ENCODE data around the gene PSEN1.

Gene PSEN1

DNA sequence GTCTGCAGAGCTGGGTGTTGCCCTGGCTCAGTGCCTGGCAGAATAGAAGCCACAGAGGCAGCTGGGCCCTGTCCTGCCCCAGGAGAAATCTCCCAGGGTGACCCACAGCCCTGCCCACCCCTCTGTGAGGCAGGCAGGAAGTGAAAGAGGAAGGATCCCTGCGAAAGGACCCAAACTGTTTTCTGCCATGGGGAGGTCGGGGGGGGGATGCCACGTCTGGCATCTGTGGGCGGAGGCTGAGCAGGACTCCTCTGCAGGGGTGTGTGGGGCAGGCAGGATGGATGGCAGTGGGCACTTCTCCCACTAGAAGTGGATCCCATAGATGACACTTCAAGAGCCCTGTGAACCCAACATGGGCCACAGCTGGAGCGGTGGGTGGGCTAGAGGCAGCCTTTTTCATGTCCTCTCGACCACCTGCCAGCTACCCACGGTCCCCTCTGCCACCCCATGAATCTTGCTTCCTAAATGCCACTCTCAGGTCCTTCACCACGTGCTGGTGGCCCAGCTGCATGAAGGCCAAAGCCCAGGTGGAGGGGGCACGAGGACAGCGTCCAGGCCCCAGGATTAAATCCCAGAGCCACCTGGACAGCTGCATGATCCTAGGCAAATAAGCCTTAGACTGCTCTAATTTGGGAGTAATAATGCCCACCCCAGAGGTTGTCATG is 104.6 kb downstream of the PSEN1 start:
- DNase-seq (ENCODE audit: low spot score): peak; percentile 3

- peak; percentile 10 for DNase-seq (ENCODE audit: low spot score)
These were observed 105.3 kb downstream of the PSEN1 start for GRCh38 chr14:73241481-73242165.

- DNase-seq (ENCODE audit: low spot score): no peak
These were observed 106.1 kb downstream of the PSEN1 start for GRCh38 chr14:73242357-73242901.

DNA sequence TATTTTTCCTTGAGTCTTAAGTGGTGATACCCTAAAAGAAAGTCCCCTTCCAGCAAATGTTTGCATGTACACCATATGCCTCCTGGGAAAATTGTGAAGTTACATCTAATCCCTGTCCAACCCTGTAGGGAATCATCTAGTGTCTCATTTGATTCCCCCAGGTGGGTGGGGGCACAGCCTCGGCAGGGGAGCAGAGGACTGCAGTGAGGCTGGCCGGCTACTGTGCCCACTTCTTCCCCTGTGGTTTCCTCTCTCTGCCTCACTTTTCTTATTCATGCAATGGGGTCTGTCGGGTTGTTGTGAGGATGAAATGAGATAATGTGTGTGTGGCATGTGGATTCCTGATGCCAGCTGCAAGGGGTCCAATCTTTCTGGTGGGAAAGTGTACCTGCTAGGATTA is 107.0 kb downstream of the PSEN1 start:
- DNase-seq (ENCODE audit: low spot score): no peak

- DNase-seq (ENCODE audit: low spot score): no peak
These were observed 107.4 kb downstream of the PSEN1 start for GRCh38 chr14:73243748-73244147.

DNA sequence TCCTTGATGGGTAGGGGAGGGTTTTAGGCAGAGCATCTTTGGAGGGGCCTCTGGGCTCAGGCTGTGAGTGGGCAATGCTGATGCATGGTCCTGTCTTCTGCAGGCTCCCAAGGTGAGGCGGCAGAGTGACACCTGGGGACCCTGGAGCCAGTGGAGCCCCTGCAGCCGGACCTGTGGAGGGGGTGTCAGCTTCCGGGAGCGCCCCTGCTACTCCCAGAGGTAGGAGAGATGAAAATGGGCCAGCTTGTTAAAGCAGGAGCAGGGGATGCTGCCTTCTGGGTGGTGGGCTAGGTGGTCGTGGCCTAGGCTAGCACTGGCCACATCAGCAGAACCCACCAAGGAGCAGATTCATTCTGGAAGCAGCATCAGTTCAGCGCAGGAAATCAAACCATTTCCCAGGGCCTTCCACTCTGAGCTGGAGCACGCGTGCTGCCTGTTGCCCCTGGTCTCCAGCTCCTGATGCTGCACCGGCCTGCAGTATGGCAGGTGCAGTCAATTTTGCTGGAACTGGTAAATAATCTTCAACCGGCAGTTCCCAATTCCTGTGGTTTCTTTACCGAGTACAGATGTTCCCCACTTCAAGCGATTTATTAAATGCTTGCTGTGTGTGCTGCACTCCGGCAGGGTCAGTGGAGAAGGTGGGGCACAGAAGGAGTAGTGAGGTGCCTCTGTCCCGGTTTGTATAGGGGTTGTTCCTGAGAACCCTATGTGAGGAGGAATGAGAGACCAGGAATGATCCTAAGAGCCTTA is 108.4 kb downstream of the PSEN1 start:
- no peak for DNase-seq (ENCODE audit: low spot score)

DNA sequence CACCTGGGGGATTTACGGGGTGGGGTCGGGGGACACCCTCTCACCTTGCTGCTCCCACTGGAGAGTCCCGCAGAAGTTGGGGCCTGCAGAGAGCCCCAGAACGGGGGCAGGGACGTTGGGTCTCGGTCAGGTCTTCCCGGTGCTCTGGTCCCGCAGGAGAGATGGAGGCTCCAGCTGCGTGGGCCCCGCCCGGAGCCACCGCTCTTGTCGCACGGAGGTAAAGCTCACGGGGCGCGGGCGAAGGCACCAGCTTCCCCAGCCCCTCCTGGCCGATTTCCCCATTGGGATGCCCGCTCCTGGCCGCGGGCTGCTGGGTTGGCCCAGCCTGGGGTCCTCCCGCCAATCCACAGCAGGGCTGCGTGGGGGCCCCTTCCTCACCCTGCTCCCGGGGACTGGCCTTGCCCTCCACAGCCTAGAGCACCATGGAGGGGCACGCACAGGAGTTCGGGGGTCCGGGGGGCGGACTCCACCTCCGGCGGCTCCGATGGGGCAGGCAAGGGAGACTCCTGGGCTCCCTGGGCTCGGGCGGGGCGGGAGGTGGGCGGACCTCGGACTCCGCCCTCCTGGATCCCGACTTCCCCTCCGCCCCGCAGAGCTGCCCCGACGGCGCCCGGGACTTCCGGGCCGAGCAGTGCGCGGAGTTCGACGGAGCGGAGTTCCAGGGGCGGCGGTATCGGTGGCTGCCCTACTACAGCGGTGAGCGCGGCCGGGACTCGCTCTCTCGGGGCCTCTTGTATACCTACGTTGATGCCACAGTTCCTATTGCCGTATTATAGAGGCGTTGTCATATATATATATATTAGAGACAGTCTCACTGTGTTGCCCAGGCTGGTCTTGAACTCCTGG is 109.4 kb downstream of the PSEN1 start:
- peak; percentile 78 for DNase-seq (ENCODE audit: low spot score)

DNA sequence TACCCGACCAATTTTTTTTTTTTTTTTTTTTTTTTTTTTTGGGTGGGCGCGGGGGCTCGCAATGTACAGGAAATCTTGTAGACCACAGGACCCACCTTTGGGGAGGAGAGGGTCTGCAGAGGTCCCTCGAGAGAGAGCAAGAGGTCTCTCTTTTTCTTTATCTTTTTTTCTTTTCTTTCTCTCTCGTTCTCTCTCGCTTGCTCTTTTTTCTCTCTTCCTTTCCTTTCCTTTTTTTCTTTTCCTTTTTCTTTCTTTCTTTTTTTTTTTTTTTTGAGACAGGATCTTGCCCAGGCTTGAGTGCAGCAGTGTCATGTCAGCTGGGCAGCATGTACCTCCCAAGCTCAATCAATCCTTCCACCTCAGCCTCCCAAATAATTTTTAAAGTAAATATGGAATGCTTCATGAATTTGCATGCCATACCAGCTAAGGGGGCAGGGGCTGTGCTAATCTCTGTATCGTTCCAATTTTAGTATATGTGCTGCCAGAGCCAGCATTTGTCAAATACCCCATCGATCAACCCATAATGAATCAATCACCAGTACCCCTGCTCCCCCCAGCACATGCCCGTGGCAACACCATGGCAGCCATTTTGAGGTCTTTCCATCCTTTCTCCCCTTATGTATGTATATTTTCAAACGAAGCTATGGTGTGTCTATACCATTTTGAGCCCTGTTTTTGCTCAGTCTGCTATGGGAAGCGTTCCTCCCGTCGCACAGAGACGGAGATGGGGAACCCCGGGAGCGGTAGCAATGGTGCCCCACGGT is 110.3 kb downstream of the PSEN1 start:
- DNase-seq (ENCODE audit: low spot score): no peak

- DNase-seq (ENCODE audit: low spot score): no peak
These were observed 112.0 kb downstream of the PSEN1 start for GRCh38 chr14:73248108-73248868.

DNA sequence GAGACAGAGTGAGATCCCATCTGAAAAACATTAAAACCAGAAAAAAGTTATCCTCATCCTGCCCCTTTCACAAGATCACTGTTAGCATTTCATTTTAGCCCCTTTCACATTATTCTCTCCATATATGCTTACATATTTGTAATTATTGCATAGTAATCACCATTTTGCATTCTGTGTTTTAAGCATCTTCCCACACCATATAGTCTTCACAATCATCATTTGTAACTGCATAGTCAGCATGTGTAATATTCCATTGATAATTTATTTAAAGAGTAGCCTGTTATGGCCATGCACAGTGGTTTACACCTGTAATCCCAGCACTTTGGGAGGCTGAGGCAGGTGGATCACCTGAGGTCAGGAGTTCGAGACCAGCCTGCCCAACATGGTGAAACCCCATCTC is 112.8 kb downstream of the PSEN1 start:
- no peak for DNase-seq (ENCODE audit: low spot score)

DNA sequence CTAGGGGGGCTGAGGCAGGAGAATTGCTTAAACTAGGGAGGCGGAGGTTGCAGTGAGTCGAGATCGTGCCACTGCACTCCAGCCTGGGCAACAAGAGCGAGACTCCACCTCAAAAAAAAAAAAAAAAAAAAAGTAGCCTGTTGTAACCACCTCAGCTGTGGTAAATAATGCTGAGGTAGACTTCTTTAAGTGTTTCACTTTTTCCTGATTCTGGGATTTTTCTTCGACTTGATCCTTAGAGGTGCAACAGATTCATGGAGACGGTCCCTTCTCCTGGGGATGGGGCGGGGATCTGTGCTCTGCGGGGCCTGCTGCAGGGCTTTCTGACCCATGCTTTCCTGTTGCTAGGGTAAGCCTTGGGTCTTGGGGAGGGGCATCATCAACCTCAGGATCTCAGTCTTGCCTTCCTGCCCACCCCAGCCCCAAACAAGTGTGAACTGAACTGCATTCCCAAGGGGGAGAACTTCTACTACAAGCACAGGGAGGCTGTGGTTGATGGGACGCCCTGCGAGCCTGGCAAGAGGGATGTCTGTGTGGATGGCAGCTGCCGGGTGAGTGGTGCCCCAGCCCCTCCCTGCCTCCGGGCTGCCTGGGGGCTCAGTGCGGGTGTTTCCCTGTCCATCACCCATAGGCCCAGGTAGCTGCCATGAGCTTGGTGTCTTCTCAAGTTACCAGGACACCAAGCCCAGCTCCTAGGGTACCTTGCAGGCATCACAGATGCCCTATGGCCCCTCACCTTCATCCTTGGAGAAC is 113.4 kb downstream of the PSEN1 start:
- no peak for DNase-seq (ENCODE audit: low spot score)

DNA sequence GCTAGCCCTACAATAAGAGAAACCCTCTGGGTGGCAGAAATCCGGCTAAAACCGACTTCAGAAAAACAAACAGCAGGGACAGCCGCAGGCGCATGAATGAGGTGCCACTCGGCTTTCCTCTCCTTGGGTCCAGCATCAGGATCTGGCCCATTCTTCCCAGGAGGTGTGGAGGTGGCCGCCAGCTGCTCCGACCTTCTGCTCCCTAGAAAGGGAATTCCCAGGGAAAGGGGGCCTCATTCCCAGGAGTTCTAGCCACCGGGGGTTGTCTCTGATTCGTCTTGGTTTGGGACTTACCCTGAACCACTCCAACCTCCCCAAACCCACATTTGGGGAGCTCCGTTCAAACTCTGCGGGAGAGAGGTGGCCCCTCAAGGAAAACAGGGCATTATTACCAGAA is 114.0 kb downstream of the PSEN1 start:
- no peak for DNase-seq (ENCODE audit: low spot score)

DNA sequence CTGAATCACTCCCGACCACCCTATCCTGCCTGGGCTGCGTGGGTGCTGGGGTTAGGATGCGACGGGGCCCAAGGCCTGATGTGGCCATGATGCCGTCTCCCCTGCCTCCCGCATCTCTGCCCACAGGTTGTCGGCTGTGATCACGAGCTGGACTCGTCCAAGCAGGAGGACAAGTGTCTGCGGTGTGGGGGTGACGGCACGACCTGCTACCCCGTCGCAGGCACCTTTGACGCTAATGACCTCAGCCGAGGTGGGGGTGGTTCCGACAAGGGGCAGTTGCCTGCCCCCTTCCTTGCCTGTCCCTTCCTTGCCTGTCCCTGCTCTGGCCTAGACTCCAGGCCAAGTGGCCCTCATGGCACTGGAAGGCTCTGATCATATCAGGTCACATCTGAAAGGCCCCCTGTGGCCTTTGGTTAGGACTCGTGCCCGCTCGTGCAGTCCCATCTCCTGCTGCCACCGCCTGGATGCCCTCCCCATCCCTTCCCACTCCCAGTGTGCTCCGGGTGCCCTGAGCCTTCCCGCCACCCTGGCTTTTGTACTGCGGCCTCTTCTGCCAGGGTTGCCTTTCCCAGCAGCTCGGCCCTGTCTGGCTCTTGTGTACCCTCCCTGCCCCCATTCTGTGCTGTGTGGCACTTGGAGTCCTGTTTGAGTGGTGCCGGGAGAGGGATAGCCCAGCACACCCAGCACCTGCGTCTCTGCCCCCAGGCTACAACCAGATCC is 114.6 kb downstream of the PSEN1 start:
- no peak for DNase-seq (ENCODE audit: low spot score)

- DNase-seq (ENCODE audit: low spot score): no peak
These were observed 115.4 kb downstream of the PSEN1 start for GRCh38 chr14:73251516-73252215.

GRCh38 chr14:73252491-73253322 is 116.4 kb downstream of the PSEN1 start:
- DNase-seq (ENCODE audit: low spot score): no peak

DNA sequence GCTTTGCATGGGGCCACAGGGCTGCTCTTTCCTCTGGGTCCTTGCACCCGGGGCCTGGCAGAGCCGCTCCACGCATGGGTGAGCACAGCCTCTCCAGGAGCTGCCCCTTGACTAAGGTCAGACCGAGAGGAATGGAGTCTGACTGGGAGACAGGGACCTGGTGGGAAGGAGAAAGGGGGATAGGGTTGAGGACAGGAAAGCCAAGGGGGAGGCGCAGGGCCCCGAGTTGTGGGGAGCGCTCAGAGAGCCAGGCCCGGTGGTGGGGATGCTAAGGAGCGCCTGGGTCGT is 117.0 kb downstream of the PSEN1 start:
- no peak for DNase-seq (ENCODE audit: low spot score)

DNA sequence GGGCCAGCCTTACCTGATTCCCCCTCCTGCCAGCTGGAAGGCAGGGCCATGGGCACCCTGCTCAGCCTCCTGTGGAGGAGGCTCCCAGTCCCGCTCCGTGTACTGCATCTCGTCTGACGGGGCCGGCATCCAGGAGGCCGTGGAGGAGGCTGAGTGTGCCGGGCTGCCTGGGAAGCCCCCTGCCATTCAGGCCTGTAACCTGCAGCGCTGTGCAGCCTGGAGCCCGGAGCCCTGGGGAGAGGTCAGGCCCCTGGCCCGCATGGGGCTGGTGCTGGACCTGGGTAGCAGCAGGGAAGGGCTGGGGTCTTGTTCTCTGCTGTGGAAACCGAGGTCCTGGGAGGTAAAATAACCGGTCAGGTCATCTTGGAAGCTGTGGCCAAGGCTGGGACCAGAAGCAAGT is 117.4 kb downstream of the PSEN1 start:
- DNase-seq (ENCODE audit: low spot score): no peak
